Amniotic epithelial cell (primary cell): ENCODE measurements around the gene CDSN.
"Not testable (repeated sequence)": the region's sequence is repeated elsewhere in the genome, so short reads cannot be mapped to it uniquely, and the experiment has no call there.

ENCODE experiments used
- DNase-seq: peaks from one replicate; pipeline ENCODE4 v3.0.0-alpha.2; 2010; ENCODE audit warnings: low read depth

Gene CDSN, protein sequence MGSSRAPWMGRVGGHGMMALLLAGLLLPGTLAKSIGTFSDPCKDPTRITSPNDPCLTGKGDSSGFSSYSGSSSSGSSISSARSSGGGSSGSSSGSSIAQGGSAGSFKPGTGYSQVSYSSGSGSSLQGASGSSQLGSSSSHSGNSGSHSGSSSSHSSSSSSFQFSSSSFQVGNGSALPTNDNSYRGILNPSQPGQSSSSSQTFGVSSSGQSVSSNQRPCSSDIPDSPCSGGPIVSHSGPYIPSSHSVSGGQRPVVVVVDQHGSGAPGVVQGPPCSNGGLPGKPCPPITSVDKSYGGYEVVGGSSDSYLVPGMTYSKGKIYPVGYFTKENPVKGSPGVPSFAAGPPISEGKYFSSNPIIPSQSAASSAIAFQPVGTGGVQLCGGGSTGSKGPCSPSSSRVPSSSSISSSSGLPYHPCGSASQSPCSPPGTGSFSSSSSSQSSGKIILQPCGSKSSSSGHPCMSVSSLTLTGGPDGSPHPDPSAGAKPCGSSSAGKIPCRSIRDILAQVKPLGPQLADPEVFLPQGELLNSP

DNA sequence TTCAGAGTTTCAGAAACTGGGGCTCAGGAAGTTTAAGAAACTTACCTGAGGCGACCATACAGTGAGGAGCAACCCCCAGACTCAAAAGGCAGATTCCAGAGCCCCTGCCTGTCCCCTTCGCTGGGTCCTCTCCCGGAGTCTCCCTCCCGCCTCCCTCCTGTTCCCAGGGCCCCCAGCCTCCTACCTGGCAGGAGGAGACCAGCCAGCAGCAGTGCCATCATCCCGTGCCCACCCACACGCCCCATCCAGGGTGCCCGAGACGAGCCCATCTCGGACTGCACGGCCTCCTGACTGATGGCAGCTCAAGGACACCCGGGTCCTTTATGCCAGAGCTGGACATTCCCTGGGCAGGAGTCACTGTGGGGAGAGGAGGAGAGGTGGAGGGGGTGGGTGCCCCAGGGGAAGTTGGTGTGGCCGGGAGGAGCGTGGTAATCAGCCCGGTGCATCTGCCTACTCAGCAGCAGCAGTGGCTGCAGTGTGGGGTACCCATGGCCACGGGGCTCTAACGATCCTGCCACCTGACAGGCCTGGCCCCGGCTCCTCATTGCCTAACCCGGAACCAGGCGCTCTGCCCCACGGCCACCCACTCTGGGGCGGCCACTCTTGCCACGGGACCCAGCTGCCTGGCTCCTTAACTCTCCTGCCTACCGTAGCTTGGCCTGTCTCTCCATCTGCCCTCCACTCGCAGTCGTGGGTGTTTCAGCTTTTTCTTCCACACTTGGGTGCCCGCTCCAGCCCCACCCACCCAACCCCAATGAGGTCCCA lies at the start of gene CDSN:
Gene CDSN, minus strand, starts transcription at position 296 of the 765 bp plus-strand sequence. Its CDS starts 27 bp downstream, at position 269.
- DNase-seq: no peak

DNA sequence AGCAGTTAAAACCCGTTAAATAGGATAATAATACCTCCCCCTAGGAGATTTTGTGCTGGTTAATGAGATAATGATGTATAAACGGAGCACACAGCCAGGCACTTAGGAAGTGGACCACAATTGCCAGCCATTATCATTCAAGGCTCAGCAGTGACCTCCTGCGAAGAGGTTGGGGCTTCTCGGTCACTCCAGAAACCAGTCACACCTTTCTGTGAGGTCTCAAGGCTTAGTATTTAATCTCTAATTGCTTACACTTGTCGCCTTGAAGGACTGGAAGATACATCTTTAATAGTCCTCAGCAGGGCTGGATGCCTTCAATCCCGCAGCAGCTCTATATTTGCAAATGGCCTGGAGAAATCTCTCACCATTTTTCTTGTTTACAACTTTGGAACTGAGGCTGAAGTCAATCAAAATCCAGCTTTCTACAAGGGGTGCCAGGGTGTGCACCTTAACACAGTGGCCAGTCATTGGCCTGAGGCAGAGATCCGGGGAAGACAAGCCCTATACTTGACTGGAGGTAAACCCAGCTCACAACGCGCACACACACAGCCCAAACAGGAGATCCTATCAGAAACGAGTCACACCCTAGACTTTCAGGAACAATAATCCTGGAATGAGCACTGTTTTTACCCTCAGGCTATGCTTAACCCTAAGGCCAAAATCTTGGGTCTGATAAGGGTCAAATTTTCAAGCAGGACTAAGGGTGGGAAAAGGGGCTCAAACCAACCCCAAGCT lies 49.0 kb upstream of the CDSN start:
- DNase-seq: no peak

DNA sequence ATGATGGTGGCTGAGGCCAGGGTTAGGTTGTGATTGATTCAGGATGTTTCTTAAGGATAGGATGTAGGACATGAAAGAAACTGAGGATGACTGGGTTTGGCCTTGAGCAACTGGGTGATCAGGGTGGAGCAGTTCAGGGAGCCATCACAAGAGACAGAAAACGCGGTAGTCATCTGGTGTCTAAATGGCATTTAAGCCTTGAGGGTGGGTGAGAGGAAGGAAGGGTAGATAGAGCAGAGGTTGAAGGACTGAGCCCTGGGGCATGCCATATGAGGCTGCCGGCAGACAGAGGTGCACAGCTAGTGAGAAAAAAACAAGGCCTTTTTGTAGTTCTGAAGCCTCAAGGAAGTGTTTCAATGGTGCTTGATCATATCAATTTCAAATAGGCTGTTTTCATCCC lies 48.4 kb upstream of the CDSN start:
- DNase-seq: no peak

DNA sequence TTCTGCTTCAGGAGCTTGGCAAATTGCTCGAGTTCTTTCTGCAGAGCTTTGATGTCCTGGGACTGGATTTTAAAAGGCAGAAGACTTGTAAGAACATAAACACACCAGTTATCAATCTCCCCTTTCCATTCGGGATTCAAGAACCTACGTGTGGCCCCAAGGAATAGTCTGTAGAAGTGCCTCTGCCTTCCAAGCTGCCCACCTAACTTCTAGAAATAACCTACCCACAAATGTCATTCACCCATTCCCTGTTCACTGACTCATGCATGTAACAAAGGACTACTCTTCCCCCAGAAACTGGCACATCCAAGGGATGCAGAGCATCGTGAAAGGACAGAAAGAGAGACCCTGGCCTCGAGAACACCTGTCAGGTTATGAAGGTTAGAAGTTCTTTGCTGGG lies 45.7 kb upstream of the CDSN start:
- DNase-seq: no peak

DNA sequence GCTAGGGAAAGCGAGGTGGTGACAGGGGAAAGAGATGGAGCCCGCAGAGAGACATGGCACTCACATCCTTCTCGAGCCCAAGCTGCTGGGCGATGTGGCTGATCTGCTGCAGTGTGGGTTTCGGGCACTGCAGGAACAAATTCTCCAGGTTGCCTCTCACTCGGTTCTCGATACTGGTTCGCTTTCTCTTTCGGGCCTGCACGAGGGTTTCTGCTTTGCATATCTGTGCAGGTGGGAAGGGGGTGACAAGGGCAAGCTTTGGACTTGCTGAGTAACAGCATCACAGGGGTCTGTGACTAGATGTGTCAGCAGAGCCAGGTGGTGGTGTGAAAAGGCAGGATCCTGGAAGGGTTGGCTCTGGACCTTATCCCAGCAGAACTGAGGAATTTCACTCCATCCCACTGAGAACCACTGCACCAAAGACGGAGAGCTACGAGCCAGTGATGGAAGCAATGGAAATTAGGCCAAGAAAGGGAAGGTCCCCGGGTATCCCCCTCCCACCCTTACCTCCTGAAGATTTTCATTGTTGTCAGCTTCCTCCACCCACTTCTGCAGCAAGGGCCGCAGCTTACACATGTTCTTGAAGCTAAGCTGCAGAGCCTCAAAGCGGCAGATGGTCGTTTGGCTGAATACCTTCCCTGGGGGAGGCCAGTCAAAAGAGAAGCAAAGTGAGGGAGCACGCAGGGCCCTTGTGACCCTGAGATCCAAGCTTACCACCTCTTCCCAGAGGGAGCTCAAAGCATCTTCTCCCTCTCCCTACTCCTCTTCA lies 45.0 kb upstream of the CDSN start:
- not testable (repeated sequence) for DNase-seq

DNA sequence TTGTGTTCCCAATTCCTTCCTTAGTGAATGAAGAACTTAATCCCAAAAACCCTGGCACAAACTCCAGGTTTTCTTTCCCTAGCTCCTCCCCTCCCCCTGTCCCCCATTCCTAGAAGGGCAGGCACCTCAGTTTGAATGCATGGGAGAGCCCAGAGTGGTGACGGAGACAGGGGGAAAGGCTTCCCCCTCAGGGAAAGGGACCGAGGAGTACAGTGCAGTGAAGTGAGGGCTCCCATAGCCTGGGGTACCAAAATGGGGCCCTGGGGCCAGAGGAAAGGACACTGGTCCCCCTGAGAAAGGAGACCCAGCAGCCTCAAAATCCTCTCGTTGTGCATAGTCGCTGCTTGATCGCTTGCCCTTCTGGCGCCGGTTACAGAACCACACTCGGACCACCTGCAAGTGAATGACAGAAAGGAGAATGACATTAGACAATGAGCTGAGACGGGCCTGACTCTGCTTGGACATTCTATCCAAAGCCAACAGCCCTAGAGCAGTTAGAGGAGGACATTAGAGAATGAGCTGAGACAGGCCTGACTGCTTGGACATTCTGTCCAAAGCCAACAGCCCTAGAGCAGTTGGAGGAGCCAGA lies 44.3 kb upstream of the CDSN start:
- DNase-seq: not testable (repeated sequence)

DNA sequence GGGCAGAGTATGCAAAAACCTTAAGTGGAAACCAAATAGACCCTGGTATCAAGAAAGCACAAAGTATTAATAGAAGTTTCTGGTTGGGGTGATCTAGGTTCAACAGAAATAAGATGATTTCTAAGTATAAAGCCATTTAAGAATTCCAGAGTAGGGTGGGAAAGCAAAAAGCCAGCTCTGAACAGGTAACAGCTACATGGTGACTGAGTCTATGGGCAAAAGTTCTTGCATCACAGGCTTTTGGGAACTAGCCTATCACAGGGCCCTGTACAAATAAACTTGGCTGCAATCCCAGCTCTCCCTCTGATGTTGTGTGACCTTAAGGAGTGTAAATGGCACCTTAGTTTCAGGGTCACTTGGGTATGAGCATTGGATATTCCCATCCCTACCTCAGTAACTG lies 43.7 kb upstream of the CDSN start:
- peak; percentile 34 for DNase-seq

DNA sequence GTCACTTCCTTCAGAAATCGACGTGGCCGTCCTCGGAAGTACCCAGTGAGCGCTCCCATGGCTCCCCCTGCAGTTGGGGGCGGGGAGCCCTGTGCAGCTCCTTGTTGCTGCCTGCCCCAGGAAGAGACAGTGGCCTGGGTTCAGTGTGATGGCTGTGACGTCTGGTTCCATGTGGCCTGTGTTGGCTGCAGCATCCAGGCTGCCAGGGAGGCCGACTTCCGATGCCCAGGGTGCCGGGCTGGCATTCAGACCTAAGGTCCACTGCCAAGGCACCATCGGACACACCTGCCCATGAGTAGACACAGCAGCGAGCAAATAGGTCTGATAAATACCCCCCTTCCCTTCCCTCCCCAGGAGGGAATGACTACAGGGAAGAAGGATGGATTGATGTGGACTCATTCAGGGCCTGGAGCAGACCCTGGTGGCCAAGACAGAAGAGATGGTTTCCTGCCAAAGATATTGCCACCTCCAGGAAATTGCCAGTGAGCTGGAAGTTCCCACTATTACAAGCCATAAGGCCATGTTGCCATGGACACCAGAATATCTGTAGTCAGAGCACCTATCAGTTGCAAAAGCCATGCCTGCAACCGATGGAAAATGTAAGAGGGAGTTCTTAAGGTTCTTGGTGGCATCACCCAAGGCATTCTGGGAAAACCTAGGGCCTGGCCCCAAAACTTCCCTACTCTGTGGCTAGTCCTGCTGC lies 42.4 kb upstream of the CDSN start:
- no peak for DNase-seq

DNA sequence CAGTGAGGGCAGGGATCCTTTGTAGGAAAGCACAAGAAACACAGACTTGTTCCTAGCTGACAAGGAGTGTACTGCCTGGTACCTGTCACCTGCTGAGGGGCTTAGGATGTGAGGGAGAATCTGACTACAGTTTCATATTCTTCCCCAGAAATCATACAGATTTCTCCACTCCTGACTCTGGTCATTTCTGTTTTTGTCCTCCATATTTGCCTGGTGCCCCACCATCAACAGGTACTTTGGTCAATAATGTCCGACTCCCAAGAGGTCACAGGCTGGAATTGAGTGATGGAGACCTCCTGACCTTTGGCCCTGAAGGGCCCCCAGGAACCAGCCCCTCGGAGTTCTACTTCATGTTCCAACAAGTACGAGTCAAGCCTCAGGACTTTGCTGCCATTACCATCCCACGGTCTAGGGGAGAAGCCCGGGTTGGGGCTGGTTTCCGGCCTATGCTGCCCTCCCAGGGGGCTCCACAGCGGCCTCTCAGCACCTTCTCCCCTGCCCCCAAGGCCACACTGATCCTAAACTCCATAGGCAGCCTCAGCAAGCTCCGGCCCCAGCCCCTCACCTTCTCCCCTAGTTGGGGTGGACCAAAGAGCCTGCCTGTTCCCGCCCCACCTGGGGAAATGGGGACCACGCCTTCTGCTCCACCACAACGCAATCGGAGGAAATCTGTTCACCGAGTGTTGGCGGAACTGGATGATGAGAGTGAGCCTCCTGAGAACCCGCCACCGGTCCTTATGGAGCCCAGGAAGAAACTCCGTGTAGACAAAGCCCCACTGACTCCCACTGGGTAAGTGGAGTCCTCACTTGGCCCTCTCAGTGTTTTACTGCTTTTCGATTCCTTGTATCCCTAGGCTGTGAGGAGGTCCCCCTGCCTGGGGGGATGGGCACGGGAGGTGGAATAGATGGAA lies 41.2 kb upstream of the CDSN start:
- DNase-seq: no peak

DNA sequence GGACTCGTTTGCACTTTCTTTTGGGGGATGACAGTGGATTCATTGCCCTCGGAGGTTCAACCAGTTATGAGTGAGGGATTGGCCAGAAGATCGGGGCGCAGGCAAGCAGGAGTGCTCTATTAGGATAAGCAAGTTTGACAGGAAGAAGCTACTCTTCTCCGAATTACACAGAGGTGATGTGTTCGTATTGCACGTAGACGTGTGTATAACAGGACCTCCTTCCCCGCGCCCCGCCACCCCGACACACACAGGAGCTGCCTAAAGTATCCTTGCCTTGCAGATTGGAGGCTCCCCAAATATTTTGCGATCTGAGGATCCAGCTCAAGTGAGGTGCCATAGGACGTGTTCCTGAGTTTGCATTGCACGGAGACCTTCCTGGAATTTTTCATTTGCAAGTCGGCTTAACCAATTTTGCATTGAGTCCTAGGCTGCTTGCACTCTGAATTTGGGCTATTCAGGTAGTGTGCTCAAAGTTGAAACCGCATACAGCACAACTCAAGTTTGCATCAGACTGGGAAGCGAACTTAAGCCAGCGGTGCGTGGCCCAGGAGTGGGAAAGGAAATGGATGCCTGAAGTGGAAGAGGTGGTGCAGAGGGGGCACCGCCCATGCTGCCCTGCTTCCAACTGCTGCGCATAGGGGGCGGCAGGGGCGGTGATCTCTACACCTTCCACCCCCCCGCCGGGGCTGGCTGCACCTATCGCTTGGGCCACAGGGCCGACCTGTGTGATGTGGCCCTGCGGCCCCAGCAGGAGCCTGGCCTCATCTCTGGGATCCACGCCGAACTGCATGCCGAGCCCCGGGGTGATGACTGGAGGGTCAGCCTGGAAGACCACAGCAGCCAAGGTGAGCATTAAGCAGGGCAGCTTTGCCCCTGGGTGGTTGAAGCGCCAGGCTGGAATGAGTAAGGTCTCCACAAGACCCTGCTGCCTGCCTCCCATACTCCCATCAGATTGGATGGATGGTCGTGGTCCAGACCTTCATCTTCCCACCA lies 38.9 kb upstream of the CDSN start:
- no peak for DNase-seq

DNA sequence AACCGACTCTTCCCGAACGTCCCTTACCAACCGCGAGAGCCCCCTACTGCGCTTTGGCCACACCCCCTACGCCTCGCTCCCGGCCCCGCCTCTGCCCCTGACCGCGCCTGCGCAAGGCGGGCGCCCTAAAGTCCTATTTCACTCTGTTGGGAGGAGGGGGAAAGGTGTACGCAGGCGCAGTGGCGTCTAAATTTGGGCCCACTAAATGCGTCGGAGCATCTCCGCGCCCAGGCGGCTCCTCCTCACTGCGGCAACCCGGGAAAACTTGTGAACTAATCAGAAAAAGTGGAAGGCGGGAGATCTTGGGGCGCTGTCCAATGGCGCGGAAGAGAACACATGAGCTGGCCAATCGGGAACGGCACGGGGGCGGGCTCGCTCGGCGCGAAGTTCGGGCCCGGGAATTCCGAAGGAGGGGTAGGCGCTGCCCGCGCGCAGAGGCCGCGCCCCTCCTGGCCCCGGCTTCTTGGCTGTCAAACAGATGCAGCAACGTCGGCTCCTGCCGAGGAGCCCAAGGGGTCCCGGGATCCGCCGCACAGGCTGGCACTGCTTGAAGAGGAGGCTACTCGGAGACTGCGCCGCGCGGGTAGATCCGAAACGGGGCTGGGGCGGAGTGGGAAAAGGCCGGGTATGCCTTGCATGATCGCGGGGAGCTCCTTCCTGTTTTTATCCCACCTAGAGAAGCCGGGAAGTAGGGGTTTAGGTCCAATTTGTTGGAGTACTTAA lies 38.1 kb upstream of the CDSN start, which contains the start of gene TCF19:
Gene TCF19, plus strand, starts transcription at position 450 of the 723 bp plus-strand sequence. CDS start 881 bp downstream, outside the sequence.
- peak; percentile 98 for DNase-seq

DNA sequence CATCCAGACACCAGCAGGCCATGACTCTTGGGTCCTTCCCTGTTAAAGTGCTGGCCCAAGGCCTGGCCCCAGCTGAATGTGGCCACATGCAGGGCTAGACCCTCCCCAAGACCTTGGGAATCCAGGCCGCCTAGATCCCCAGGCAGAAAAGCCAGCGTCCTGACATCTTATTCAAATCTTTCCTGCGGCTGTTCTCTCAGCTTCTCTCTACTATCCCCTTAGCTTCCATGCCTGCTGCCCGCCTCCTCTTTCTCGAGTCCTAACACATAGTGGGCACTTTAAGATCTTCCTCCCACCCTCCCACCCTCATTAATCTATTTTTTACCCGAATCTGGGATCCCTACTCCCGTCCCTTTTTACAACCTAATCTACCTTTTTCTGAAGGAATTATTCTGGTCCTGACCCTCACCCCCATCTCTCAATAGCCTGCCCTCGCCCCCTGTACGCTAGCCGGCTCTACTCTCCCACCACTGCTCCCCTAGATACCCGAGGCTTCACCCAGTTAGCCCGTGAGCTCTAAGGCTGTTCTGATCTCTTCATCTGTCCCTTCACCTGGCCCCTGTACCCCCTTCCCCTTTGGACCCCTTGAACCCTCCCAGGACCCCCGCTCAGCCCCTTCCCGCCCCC lies 37.4 kb upstream of the CDSN start, which contains the start of gene CCHCR1:
Gene CCHCR1, minus strand, starts transcription at position 290 of the 627 bp plus-strand sequence. Its CDS starts 202 bp downstream, at position 88.
- DNase-seq: no peak

DNA sequence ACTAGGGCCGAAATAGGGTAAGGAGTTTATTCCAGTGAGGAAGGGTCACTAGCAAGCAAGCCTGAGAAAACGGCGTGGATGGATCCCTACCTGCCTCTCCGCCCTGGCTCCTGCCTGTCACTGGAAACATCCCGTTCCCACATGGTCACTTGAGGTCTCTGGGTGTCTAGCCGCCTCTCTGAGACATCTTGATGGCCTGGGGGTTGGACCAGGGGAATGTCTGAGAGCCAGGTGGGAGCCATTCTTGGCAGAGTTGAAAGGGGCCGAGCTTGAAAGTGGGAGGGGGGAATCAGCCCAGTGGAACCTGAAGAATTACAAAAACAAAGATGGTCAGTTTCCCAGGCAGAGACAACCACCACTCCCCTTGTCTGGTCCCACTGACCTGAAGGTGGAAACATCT lies 36.4 kb upstream of the CDSN start:
- DNase-seq: no peak

DNA sequence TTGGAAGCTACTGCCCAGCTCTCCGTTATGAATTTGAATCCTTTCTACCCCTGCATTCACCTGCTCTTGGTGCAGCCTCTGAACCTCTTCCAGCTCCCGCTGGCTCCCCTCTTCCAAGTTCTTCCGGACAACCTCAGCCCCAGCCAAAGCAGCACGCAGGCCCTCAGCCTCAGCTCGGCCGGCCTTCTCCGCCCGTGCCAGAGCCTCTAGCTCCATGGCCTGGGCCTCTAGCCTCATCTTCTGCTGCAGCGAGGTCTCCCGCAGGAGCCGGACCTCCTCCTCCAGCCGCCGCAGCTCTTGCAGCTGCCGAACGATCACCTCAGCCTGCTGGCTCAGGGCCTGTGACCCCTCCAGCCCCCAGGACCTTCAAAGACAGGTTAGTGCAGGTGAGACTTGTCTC lies 34.2 kb upstream of the CDSN start:
- no peak for DNase-seq

DNA sequence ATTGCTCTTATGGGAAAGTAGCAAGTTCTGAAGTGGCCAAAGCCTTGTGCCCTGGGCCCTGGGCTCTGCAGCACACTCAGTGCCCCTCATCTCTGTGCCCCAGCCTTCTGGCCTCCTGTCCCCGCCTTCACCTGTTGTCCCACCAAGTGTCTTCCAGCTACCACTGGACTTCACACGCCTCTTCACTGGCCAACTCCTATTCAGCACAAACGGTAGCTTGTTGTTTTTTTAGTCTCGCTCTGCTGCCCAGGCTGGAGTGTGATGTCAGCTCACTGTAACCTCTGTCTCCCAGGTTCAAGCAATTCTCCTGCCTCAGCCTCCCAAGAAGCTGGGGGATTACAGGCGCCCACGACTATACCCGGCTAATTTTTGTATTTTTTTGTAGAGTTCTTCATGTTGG lies 32.5 kb upstream of the CDSN start:
- no peak for DNase-seq

DNA sequence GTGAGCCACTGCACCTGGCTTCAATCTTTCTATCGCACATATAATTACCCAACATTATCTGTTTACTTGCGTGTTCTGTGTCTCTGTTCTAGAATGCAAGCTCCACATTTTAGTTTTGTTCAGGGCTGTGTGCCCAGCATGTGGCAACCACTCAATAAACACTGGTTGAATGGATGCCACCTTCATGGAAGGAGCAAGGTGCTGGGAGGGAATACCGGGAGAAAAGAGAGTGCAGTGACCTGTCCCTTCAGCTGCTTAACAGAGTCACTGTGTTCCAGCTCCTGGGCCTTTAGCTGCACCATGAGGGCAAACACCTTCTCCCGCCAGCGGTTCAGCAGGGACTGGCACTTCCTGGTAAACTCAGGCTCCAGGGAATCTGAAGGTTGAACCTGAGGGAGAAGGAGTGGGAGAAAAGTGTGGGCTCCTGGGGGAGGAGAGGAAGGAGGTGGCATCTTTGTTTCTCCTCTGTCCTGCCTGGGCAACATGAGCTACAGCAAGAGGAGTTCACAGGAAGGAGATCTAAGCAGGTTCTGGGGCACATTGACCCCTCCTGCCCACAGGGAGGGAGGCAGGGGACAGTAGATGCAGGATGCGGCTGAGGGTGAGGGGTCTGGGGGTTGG lies 29.7 kb upstream of the CDSN start:
- DNase-seq: no peak
